HEK293T (cell line): ENCODE results near the gene KCNQ1.
A peak's percentile ranks its signal among the peaks of the same experiment; 100 is the strongest.

ENCODE experiments used
- CTCF ChIA-PET: fragments of 350-600 bp; formaldehyde crosslinking; extraction: SDS; loops from one replicate; lab custom pipeline; 2021; ENCODE audit warnings: antibody characterized with exemption, inconsistent platforms; lab: Yijun Ruan, JAX
- POLR2A ChIA-PET: fragments of 350-600 bp; formaldehyde crosslinking; extraction: SDS; loops from one replicate; lab custom pipeline; 2020; ENCODE audit warnings: antibody characterized with exemption, inconsistent platforms; lab: Yijun Ruan, JAX
- DNase-seq: peaks from one replicate; pipeline ENCODE4 v3.0.0; 2012; ENCODE audit warnings: mixed read lengths; ENCODE audit errors: extremely low spot score
- ARNT ChIP-seq: fragments of 450-650 bp; IDR thresholded peaks from 2 replicates; pipeline ENCODE4 v1.6.1; 2017; ENCODE audit warnings: mild to moderate bottlenecking
- BHLHE40 ChIP-seq: fragments of 450-650 bp; IDR thresholded peaks from 2 replicates; pipeline ENCODE4 v1.6.1; 2016; ENCODE audit warnings: mild to moderate bottlenecking, moderate library complexity, borderline replicate concordance
- CTBP1 ChIP-seq: fragments of 450-650 bp; IDR thresholded peaks from 2 replicates; pipeline ENCODE4 v1.6.1; 2016; ENCODE audit warnings: borderline replicate concordance
- ELF4 ChIP-seq: fragments of 450-650 bp; IDR thresholded peaks from 2 replicates; pipeline ENCODE4 v1.6.1; 2017; ENCODE audit warnings: antibody characterized with exemption
- FOXA1 ChIP-seq: fragments of 450-650 bp; IDR thresholded peaks from 2 replicates; pipeline ENCODE4 v1.6.1; 2016; ENCODE audit warnings: mild to moderate bottlenecking
- FOXK2 ChIP-seq: fragments of 450-650 bp; IDR thresholded peaks from 2 replicates; pipeline ENCODE4 v1.6.1; 2016; ENCODE audit warnings: mild to moderate bottlenecking
- FOXM1 ChIP-seq: fragments of 450-650 bp; IDR thresholded peaks from 2 replicates; pipeline ENCODE4 v1.6.1; 2017; ENCODE audit warnings: mild to moderate bottlenecking, borderline replicate concordance
- HDGF ChIP-seq: fragments of 450-650 bp; IDR thresholded peaks from 2 replicates; pipeline ENCODE4 v1.6.1; 2017; ENCODE audit warnings: antibody characterized with exemption, borderline replicate concordance
- L3MBTL2 ChIP-seq: fragments of 450-650 bp; conservative IDR thresholded peaks from 2 replicates; pipeline ENCODE4 v1.6.1; 2016; ENCODE audit warnings: mild to moderate bottlenecking
- LEF1 ChIP-seq: fragments of 450-650 bp; IDR thresholded peaks from 2 replicates; pipeline ENCODE4 v1.6.1; 2017; ENCODE audit warnings: mild to moderate bottlenecking, borderline replicate concordance
- NFRKB ChIP-seq: fragments of 450-650 bp; IDR thresholded peaks from 2 replicates; pipeline ENCODE4 v1.6.1; 2016; ENCODE audit warnings: mild to moderate bottlenecking, moderate library complexity
- SP1 ChIP-seq: fragments of 450-650 bp; IDR thresholded peaks from 2 replicates; pipeline ENCODE4 v1.6.1; 2017
- SUZ12 ChIP-seq: fragments of 450-650 bp; IDR thresholded peaks from 2 replicates; pipeline ENCODE4 v1.6.1; 2016; ENCODE audit warnings: mild to moderate bottlenecking
- TARDBP ChIP-seq: fragments of 450-650 bp; IDR thresholded peaks from 2 replicates; pipeline ENCODE4 v1.6.1; 2016
- ZNF384 ChIP-seq: fragments of 450-650 bp; IDR thresholded peaks from 2 replicates; pipeline ENCODE4 v1.6.1; 2016
- TF ChIP-seq, protein P1 (sequence below): fragments of 450-650 bp; IDR thresholded peaks from 2 replicates; pipeline ENCODE4 v1.6.1; 2016

The KCNQ1 gene

GRCh38 chr11:2690596-2691354 lies 246.0 kb downstream of the KCNQ1 start:
- TF ChIP-seq HDGF = no peak
- TF ChIP-seq, protein P1, sequence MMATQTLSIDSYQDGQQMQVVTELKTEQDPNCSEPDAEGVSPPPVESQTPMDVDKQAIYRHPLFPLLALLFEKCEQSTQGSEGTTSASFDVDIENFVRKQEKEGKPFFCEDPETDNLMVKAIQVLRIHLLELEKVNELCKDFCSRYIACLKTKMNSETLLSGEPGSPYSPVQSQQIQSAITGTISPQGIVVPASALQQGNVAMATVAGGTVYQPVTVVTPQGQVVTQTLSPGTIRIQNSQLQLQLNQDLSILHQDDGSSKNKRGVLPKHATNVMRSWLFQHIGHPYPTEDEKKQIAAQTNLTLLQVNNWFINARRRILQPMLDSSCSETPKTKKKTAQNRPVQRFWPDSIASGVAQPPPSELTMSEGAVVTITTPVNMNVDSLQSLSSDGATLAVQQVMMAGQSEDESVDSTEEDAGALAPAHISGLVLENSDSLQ = no peak
- ChIA-PET POLR2A (interaction anchor here (1.4 kb wide), 1 partner anchor 9 kb away, joined by 5 read pairs; the partner anchor contains the start of gene KCNQ1OT1), CTCF (no interaction called here)
- DNase-seq = no peak

DNA sequence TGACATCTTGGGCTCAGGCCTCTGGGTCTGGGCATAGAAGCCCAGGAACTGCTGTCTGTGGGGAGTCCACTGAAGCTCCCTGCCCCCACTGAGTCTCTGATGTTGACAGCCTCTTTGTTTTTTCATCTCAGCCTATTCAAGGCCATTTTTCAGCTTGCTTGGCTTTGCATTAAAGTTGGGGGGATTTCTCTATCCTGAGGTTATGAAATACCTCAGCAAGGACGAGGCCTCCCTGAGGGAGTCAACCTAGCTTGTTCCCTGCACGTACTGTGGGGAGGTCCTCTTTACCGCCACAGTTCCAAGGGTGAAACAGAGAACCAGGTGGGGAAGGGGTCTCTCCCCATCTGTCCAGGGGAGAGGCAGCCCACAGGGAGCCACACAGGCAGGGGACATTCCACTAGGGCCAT lies 246.6 kb downstream of the KCNQ1 start:
- POLR2A ChIA-PET = interaction anchor here (1.4 kb wide), 1 partner anchor 9 kb away, joined by 5 read pairs; the partner anchor contains the start of gene KCNQ1OT1
- TF ChIP-seq LEF1 = no peak
- TF ChIP-seq, protein P1 = no peak
- no peak for TF ChIP-seq L3MBTL2
- no peak for TF ChIP-seq BHLHE40
- no peak for TF ChIP-seq ELF4
- no peak for TF ChIP-seq SUZ12
- TF ChIP-seq SP1 = no peak
- no peak for TF ChIP-seq FOXA1
- CTCF ChIA-PET = no interaction called here
- no peak for DNase-seq

- TF ChIP-seq NFRKB (no peak), ZNF384 (no peak), SUZ12 (no peak), LEF1 (no peak), ARNT (no peak), FOXM1 (no peak), BHLHE40 (no peak), SP1 (no peak), FOXA1 (no peak), L3MBTL2 (no peak), CTBP1 (no peak), FOXK2 (no peak), ELF4 (no peak)
- DNase-seq = peak; percentile 30
- ChIA-PET POLR2A (interaction anchor here (1.4 kb wide), 1 partner anchor 8 kb away, joined by 5 read pairs; the partner anchor contains the start of gene KCNQ1OT1), CTCF (no interaction called here)
Measured at GRCh38 chr11:2691991-2692875, 247.4 kb downstream of the KCNQ1 start.

DNA sequence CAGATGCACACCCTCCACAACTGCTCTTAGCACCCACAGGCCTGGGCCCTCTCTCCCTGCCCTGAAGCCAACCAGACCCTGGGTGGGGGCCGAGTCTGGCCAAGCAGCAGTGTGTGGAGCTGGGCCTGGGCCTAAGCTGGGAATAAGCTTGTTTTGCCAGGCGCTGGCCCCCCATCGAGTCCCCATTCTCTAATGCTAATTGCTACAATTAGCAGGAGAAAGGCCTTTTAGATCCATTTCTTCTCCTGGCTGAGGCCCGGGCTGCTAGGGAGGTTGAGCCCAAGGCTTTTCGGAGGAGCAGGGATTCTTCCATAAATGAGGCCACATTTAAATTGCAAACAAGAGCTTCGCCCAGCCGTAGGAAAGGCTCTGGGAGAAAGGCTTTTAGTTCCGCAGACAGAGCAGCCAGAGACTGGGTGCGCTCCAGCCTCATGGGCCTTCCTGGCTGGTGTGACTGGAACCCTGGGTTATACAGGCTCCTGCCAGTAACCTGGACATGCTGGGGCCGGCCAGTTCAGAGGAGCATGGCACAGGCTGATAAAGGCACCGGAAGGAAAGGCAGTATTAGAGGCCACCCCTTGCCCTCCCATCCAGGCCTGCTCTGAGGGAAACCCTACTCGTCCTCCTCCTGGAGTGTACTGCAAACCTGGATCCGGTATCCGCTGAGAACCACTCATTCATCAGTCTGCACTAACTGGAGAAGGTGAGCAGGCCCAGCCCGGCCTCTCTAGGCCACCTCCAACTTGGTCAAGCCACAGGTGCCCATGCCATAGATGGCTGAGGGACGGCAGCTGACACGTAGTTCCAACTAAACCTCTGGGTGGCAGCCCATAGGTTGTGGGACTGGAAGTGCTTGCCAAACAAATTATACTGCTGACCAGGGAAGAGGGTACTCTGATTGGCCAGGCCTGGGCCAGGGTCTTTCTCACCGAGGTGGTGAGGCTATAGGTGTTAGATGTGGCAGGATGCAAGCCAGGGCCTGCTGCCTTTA lies 248.8 kb downstream of the KCNQ1 start:
- no peak for DNase-seq
- no peak for TF ChIP-seq ARNT
- TF ChIP-seq CTBP1 = no peak
- TF ChIP-seq ZNF384 = no peak
- no peak for TF ChIP-seq FOXM1
- no peak for TF ChIP-seq FOXK2
- TF ChIP-seq HDGF = no peak
- TF ChIP-seq LEF1 = no peak
- TF ChIP-seq, protein P1 = no peak
- TF ChIP-seq SUZ12 = no peak
- no peak for TF ChIP-seq L3MBTL2
- no peak for TF ChIP-seq TARDBP
- ChIA-PET CTCF (no interaction called here), POLR2A (no interaction called here)

DNA sequence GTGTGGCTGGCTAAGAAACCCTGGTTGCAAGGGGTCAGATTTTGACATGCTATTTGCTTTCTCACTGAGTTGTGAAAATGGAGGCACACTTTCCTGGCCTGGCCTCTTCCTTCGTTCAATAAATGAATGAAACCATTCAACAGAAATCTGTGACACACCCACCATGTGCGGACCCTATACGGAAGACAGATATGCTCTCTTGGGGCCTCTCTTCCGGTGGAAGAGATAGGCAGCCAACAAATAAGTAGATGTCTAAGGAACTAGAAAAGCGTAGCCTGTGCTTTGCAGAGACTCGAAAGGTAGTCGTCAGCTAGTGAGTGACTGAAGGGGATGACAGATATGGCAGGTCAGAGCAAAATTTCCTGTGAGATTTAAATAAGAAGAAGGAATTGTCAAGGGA lies 249.7 kb downstream of the KCNQ1 start:
- no peak for DNase-seq
- CTCF ChIA-PET = no interaction called here
- POLR2A ChIA-PET = no interaction called here

More for the DNA sequence above, 249.7 kb downstream of the KCNQ1 start:
- no peak for TF ChIP-seq HDGF
